ENCODE results near the gene CREBBP. TPM values are rescaled to one million over a fixed set of nuclear protein-coding genes. Genes with fewer than 3 reads are reported as not detected.

The CREBBP gene
- polyA plus RNA-seq, 1 experiment, result 6.6 TPM

DNA sequence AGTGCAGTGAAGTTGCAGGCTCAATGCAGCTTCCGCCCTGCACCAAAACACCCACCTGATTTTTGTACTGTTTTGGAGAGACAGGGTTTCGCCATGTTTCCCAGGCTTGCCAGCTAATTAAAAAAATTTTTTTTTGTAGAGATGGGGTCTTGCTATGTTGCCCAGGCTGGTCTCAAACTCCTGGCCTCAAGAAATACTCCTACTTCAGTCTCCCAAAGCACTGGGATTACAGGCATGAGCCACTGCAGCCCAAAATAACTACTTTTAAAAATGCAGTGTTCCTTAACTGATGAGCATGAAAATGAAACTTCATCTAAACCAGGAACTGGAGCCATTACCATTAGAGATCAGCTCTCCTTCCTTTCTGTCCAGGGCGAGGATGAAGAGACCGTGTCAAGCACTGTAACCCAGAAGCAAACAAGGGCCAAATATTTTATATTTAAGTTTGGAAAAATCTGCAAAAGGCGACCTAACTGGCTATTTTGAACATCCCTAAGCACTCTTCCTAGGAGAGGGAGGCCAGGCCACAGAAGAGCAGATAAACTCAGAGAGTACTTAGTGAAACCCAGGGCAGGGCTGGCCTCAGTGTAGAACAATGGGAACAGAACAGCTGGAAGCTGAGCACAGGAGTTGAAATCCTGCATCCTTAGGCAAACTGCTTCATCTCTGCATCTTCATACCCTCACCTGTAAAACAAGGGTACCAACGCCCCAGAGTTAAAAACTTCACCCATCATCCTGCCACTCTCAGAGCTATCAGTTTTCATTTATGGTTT is 24.0 kb downstream of the CREBBP start:
- Histone ChIP-seq H3K4me3 (ENCODE audit: low read depth, low read length) (no peak overlapping the region), H3K27me3 (ENCODE audit: control insufficient read depth, insufficient read depth, low read length) (no peaks in the 10 kb centered on the region), H3K36me3 (ENCODE audit: control insufficient read depth, insufficient read depth, low read length) (peaks cover 3% of the 10 kb centered on the region)
- CTCF ChIA-PET, result interaction anchor here (1.3 to 1.8 kb wide), 2 partner anchors 22 to 60 kb away, joined by 3 to 4 read pairs; no protein-coding TSS in a partner anchor
- no peak for DNase-seq (ENCODE audit: low read depth)
- POLR2A ChIA-PET, result no interaction called here
- TF ChIP-seq CTCF (IDR thresholded peaks at IDR 0.05; ENCODE audit: insufficient read depth, low read depth, low read length), result no peak

- CTCF ChIA-PET, result no interaction called here
- POLR2A ChIA-PET, result no interaction called here
- no peaks in the 10 kb centered on the region for H3K27me3 ChIP-seq (ENCODE audit: control insufficient read depth, insufficient read depth, low read length)
- no peak for TF ChIP-seq CTCF (IDR thresholded peaks at IDR 0.05; ENCODE audit: insufficient read depth, low read depth, low read length)
- peaks cover 9% of the 10 kb centered on the region for H3K36me3 ChIP-seq (ENCODE audit: control insufficient read depth, insufficient read depth, low read length)
- no peak for DNase-seq (ENCODE audit: low read depth)
- H3K4me3 ChIP-seq (ENCODE audit: low read depth, low read length), result no peak overlapping the region
Observed at GRCh38 chr16:3854750-3855541, 25.6 kb downstream of the CREBBP start.

DNA sequence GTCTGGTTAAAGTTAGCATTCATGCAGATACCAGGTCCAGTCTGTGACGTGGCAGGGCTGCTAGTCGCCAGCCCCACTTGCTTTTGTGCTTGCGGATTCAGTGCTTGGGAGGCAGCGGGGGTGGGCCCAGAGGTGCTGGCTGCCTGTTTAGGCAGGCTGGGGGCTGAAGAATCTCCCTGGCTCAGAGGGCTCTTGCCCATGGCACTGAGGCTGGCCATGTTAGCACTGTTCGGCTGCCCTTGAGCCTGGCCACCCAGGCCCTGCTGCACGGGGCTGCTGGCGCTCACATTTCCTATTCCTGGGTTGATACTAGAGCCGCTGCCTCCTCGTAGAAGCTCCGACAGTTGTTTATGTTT is 30.0 kb downstream of the CREBBP start:
- POLR2A ChIA-PET, result no interaction called here
- Histone ChIP-seq H3K27me3 (ENCODE audit: control insufficient read depth, insufficient read depth, low read length) (no peaks in the 10 kb centered on the region), H3K4me3 (ENCODE audit: low read depth, low read length) (no peak overlapping the region), H3K36me3 (ENCODE audit: control insufficient read depth, insufficient read depth, low read length) (peaks cover 12% of the 10 kb centered on the region)
- CTCF ChIA-PET, result interaction anchor here (0.6 to 1.0 kb wide), 2 partner anchors 16 to 105 kb away, joined by 3 read pairs; no protein-coding TSS in a partner anchor
- no peak for TF ChIP-seq CTCF (IDR thresholded peaks at IDR 0.05; ENCODE audit: insufficient read depth, low read depth, low read length)
- DNase-seq (ENCODE audit: low read depth), result no peak

- Histone ChIP-seq H3K4me3 (ENCODE audit: low read depth, low read length) (no peak overlapping the region), H3K27me3 (ENCODE audit: control insufficient read depth, insufficient read depth, low read length) (no peaks in the 10 kb centered on the region), H3K36me3 (ENCODE audit: control insufficient read depth, insufficient read depth, low read length) (peaks cover 12% of the 10 kb centered on the region)
- TF ChIP-seq CTCF (IDR thresholded peaks at IDR 0.05; ENCODE audit: insufficient read depth, low read depth, low read length), result no peak
- CTCF ChIA-PET, result interaction anchor here (0.6 to 1.0 kb wide), 2 partner anchors 16 to 104 kb away, joined by 3 read pairs; no protein-coding TSS in a partner anchor
- DNase-seq (ENCODE audit: low read depth), result no peak
- POLR2A ChIA-PET, result interaction anchor here (0.6 to 0.7 kb wide), 4 partner anchors 11 to 101 kb away, joined by 6 to 35 read pairs (median 24); no protein-coding TSS in a partner anchor
Observed at GRCh38 chr16:3849751-3850543, 30.6 kb downstream of the CREBBP start.

Data from BJ (cell line).